ENCODE results near the gene TP53I13. TPM values are rescaled to one million over a fixed set of nuclear protein-coding genes. Genes with fewer than 3 reads are reported as not detected.
A peak's percentile ranks its signal among the peaks of the same experiment; 100 is the strongest.
"Not testable (repeated sequence)": the region's sequence is repeated elsewhere in the genome, so short reads cannot be mapped to it uniquely, and the experiment has no call there.

Gene TP53I13
- 64.1 and 68.5 TPM in 2 replicates for total RNA-seq (2014; rRNA removed; shearing (Covaris generic))

GRCh38 chr17:29568331-29569244, at the start of gene TP53I13:
Gene TP53I13 (plus strand): TSS chr17:29568701. CDS start chr17:29568759, 58 bp downstream.
- peak; percentile 61 for DNase-seq (ENCODE audit: low spot score)

- DNase-seq (ENCODE audit: low spot score): no peak
These were observed 43.8 kb upstream of the TP53I13 start for GRCh38 chr17:29524692-29525091.

- no peak for DNase-seq (ENCODE audit: low spot score)
These were observed 42.2 kb upstream of the TP53I13 start for GRCh38 chr17:29526322-29526721.

GRCh38 chr17:29533976-29534375, 34.5 kb upstream of the TP53I13 start:
- no peak for DNase-seq (ENCODE audit: low spot score)

GRCh38 chr17:29544066-29544465, 24.4 kb upstream of the TP53I13 start:
- DNase-seq (ENCODE audit: low spot score): no peak

GRCh38 chr17:29546085-29546484, 22.4 kb upstream of the TP53I13 start:
- no peak for DNase-seq (ENCODE audit: low spot score)

- no peak for DNase-seq (ENCODE audit: low spot score)
These were observed 21.7 kb upstream of the TP53I13 start for GRCh38 chr17:29546830-29547229.

- no peak for DNase-seq (ENCODE audit: low spot score)
These were observed 19.2 kb upstream of the TP53I13 start for GRCh38 chr17:29549177-29549923.

- DNase-seq (ENCODE audit: low spot score): no peak
These were observed 12.7 kb upstream of the TP53I13 start for GRCh38 chr17:29555840-29556239.

- DNase-seq (ENCODE audit: low spot score): peak; percentile 80
These were observed 11.3 kb upstream of the TP53I13 start for GRCh38 chr17:29557085-29557738.

GRCh38 chr17:29557739-29558116, 10.8 kb upstream of the TP53I13 start:
- no peak for DNase-seq (ENCODE audit: low spot score)

GRCh38 chr17:29558139-29558538, 10.4 kb upstream of the TP53I13 start:
- not testable (repeated sequence) for DNase-seq (ENCODE audit: low spot score)

- no peak for DNase-seq (ENCODE audit: low spot score)
These were observed 8.9 kb upstream of the TP53I13 start for GRCh38 chr17:29559640-29560039.

- no peak for DNase-seq (ENCODE audit: low spot score)
These were observed 8.2 kb upstream of the TP53I13 start for GRCh38 chr17:29560316-29560715.

- no peak for DNase-seq (ENCODE audit: low spot score)
These were observed 6.7 kb upstream of the TP53I13 start for GRCh38 chr17:29561554-29562517.

- no peak for DNase-seq (ENCODE audit: low spot score)
These were observed 5.9 kb upstream of the TP53I13 start for GRCh38 chr17:29562615-29563014.

- no peak for DNase-seq (ENCODE audit: low spot score)
These were observed 4.7 kb upstream of the TP53I13 start for GRCh38 chr17:29563816-29564215.

- DNase-seq (ENCODE audit: low spot score): no peak
These were observed 2.6 kb upstream of the TP53I13 start for GRCh38 chr17:29565643-29566472.

GRCh38 chr17:29566473-29567303, 1.8 kb upstream of the TP53I13 start, which contains the start of gene ABHD15:
Gene ABHD15 (minus strand): TSS chr17:29567037. CDS start chr17:29566966, 71 bp downstream.
- peak; percentile 29 for DNase-seq (ENCODE audit: low spot score)

All from A172 (cell line).